ENCODE measurements around the gene HAUS2.
"Not testable (repeated sequence)": the region's sequence is repeated elsewhere in the genome, so short reads cannot be mapped to it uniquely, and the experiment has no call there.

HAUS2 gene

DNA sequence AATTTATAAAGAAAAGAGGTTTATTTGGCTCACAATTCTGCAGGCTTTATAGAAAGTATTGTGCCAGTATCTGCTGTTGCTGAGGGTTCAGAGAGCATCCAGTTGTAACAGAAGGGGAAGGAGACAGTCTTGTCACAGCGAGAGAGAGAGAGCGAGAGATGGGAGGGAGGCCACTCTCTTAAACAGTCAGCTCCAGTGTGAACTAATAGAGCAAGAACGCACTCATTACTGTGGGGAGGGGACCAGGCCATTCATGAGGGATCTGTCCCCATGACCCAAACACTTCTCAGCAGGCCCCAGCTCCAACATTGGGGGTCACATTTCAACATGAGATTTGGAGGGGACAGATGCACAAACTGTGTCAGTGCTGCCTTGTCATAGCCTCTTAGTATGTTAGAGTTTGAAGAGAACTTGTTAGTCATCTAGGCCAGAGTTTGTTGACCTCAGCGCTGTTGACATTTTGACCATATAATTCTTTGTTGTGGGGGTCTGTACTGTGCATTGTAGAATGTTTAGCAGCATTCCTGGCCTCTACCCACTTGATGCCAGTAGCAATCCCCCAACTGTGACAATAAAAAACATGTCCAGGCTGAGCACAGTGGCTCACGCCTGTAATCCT, 42.1 kb downstream of the HAUS2 start:
- H3K27ac ChIP-seq: no peak overlapping the region
- TF ChIP-seq ZFX (IDR thresholded peaks at IDR 0.05; ENCODE audit: borderline replicate concordance): no peak
- TF ChIP-seq, protein P1, sequence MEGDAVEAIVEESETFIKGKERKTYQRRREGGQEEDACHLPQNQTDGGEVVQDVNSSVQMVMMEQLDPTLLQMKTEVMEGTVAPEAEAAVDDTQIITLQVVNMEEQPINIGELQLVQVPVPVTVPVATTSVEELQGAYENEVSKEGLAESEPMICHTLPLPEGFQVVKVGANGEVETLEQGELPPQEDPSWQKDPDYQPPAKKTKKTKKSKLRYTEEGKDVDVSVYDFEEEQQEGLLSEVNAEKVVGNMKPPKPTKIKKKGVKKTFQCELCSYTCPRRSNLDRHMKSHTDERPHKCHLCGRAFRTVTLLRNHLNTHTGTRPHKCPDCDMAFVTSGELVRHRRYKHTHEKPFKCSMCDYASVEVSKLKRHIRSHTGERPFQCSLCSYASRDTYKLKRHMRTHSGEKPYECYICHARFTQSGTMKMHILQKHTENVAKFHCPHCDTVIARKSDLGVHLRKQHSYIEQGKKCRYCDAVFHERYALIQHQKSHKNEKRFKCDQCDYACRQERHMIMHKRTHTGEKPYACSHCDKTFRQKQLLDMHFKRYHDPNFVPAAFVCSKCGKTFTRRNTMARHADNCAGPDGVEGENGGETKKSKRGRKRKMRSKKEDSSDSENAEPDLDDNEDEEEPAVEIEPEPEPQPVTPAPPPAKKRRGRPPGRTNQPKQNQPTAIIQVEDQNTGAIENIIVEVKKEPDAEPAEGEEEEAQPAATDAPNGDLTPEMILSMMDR (IDR thresholded peaks at IDR 0.05): no peak

DNA sequence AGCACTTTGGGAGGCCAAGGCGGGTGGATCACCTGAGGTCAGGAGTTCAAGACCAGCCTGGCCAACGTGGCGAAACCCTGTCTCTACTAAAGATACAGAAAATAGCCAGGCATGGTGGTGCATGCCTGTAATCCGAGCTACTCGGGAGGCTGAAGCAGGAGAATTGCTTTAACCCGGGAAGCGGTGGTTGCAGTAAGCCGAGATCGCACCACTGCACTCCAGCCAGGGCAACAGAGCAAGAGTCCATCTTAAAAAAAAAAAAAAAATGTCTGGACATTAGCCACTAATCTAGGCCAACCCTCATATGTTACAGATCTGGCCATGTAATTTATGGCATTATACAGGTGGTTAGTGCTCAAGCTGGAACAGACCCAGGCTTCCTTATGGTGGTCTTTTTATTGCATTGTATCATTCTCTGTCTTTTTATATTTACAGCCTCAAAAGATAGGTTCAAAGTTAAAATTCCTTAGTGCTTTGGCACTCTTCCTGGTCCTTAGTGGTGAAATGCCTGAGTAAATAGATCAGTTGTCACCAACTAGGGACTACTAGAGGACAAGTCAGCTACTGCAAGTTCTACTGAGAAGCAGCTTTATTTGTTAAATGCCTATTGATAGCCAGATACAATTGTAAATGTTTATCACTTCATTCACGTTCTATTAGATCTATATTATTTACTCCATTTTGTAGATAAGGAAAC, 42.7 kb downstream of the HAUS2 start:
- TF ChIP-seq, protein P1 (IDR thresholded peaks at IDR 0.05): peak; percentile 51
- TF ChIP-seq ZFX (IDR thresholded peaks at IDR 0.05; ENCODE audit: borderline replicate concordance): no peak
- H3K27ac ChIP-seq: no peak overlapping the region

DNA sequence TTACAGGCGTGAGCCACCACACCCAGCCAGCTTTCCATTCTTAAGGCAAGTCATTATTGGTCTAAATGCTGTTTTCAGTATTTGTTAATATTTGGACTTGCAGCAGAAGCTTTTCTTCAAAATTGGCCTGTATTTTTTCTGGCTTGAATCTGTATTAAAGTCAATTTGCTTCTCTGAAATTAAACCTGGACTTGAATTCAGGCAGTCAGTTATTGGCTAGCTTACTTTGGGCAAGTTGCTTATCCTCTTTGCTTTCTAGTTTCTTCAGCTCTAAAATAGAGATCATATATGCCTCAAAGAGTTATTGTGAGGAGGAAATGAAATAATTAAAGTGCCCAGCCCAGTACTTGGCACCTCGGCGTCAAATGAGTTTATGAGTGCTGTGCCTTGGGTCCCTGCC, 44.1 kb downstream of the HAUS2 start:
- TF ChIP-seq ZFX (IDR thresholded peaks at IDR 0.05; ENCODE audit: borderline replicate concordance): no peak
- TF ChIP-seq, protein P1 (IDR thresholded peaks at IDR 0.05): no peak
- no peak overlapping the region for H3K27ac ChIP-seq

DNA sequence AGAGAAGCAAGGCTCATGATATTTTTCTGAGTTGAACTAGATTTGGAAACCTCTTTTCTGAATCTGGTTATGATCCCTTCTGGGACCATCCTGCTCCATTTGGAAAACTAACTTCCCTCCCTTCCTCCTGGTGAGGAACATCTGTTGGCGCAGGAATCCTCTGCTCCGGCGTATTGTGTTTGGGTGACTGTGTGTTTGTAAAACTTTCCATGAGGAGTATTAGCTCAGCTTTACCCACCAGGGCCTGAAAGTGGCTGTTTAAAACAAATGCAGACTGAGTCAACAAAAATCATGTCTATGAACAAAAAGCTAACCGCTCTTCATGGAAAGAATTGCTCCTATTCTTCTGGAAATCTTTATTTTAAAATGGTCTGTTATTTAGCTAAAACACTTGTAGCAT, 44.5 kb downstream of the HAUS2 start:
- no peak overlapping the region for H3K27ac ChIP-seq
- TF ChIP-seq ZFX (IDR thresholded peaks at IDR 0.05; ENCODE audit: borderline replicate concordance): no peak

DNA sequence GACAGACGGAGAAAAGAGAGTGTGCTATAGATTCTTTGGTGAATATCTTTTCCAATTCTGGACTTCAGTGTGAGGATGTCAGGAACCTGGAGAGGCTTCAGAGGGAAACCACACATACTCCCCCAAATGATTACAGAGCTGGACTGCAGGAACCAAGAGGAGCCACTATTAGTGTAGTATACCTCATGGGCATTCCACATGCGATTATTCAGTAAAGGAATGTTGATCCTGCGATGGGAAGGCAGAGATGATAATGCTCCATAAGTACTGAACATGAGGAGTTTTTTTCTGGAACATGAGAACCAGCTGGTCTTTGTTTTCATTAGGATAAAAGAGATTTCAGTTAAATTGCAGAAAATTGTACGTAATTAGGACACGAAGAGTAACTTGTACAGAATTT, 45.5 kb downstream of the HAUS2 start:
- no peak for TF ChIP-seq ZFX (IDR thresholded peaks at IDR 0.05; ENCODE audit: borderline replicate concordance)
- TF ChIP-seq, protein P1 (IDR thresholded peaks at IDR 0.05): no peak
- no peak overlapping the region for H3K27ac ChIP-seq

DNA sequence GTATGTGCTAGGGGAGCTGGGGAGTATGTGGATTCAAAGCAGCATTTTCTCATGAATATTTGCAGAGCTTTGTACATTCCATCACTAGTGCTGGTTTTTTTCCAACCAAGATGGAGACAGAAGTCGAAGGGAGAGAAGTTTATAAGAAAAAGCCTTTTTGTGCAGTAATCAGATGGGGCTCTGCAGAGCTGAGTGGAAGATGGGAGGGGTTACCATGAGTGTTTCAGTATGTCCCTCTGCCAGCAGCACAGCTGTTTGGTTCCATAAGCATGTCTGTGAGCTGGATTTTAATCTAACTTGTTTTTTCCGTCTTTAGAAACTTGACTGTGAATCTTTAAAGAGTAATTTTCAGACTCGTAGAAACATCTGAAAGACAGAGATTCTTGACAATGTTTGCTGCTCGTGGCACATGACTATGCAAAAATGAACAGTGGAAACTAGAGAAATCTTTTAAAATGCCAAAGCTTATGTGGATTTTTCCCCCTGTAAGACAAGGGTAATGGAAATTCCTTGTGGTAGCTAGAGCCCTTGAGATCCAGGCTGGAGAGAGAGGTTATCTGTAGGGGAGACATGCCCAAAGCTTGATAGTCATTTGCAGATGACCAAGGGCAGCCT, 47.1 kb downstream of the HAUS2 start:
- TF ChIP-seq, protein P1 (IDR thresholded peaks at IDR 0.05): no peak
- no peak for TF ChIP-seq ZFX (IDR thresholded peaks at IDR 0.05; ENCODE audit: borderline replicate concordance)
- no peak overlapping the region for H3K27ac ChIP-seq

DNA sequence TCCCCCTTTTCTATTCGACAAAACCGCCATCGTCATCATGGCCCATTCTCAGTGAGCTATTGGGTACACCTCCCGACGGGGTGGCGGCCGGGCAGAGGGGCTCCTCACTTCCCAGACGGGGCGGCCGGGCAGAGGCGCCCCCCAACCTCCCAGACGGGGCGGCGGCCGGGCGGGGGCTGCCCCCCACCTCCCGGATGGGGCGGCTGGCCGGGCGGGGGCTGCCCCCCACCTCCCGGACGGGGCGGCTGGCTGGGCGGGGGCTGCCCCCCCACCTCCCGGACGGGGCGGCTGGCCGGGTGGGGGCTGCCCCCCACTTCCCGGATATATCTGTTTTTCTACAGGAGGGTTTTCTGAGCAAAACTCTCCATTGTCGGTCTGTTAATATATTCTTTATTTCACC, 52.7 kb downstream of the HAUS2 start:
- H3K27ac ChIP-seq: not testable (repeated sequence)

DNA sequence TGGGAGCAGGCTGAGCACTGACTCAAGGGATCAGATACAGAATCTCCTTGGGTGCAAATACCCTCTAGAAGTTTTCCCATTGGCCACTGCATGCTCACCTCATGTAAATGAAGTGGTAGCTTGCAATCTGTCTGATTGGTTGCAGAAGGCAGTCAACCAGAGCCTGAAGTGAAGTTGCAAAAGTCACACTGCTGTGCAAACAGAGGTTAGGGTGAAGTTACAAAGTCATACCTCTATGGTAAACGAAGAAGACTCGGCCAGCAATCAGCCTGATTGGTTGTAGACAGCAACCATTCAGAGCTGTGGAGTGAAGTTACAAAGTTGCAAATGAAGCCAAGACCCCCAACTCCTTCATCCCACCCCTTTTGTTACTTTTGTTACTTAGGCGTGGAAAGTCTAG, 53.9 kb downstream of the HAUS2 start:
- TF ChIP-seq ZFX (IDR thresholded peaks at IDR 0.05; ENCODE audit: borderline replicate concordance): no peak
- TF ChIP-seq, protein P1 (IDR thresholded peaks at IDR 0.05): no peak
- H3K27ac ChIP-seq: no peak overlapping the region
